Large intestine (tissue), 3 donors: ENCODE data around the gene NFYB. TPM values are rescaled to one million over a fixed set of nuclear protein-coding genes. Genes with fewer than 3 reads are reported as not detected.
"Not testable (repeated sequence)": the region's sequence is repeated elsewhere in the genome, so short reads cannot be mapped to it uniquely, and the experiment has no call there.

Experiments
- DNase-seq, 2 donors: peaks; one replicate each; pipeline versions ENCODE4 v3.0.0 to v3.0.0-alpha.2; 2013
- H3K27ac ChIP-seq: one replicate; pipeline ENCODE4 v1.5.1; 2013; ENCODE audit warnings: low read length
- H3K27me3 ChIP-seq: 2 replicates; pipeline ENCODE4 v1.6.1; 2013; ENCODE audit warnings: low read length; ENCODE audit not compliant: control insufficient read depth, insufficient read depth
- H3K36me3 ChIP-seq: 2 replicates; pipeline ENCODE4 v1.6.1; 2013; ENCODE audit warnings: low read length; ENCODE audit not compliant: control insufficient read depth, insufficient read depth
- H3K4me1 ChIP-seq: one replicate; pipeline ENCODE4 v1.6.1; 2013; ENCODE audit warnings: low read length; ENCODE audit not compliant: control insufficient read depth, insufficient read depth
- H3K4me3 ChIP-seq: one replicate; pipeline ENCODE4 v1.5.1; 2013; ENCODE audit warnings: low read length
- H3K9me3 ChIP-seq: one replicate; pipeline ENCODE4 v1.6.1; 2013; ENCODE audit warnings: mild to moderate bottlenecking, low read depth, low read length, moderate library complexity; ENCODE audit not compliant: control insufficient read depth
- WGBS: methylation state at CpG from one replicate; pipeline ENCODE4 v1.1.5; 2013; ENCODE audit warnings: low lambda C conversion rate; ENCODE audit not compliant: insufficient coverage; 5-methylcytosine and 5-hydroxymethylcytosine counted together
- polyA plus RNA-seq: library from polyadenylated mRNA; unstranded; fragments of 120-200 nt; gene quantifications from one replicate; pipeline ENCODE4 v1.2.1, GENCODE V29; 2013

The NFYB gene
- polyA plus RNA-seq, 1 donor: 38.7 TPM

GRCh38 chr12:104163631-104164030 is 25.6 kb upstream of the NFYB start:
- Histone ChIP-seq H3K36me3 (no peaks in the 10 kb centered on the region), H3K27me3 (no peaks in the 10 kb centered on the region), H3K9me3 (no peaks in the 10 kb centered on the region), H3K4me3 (no peak overlapping the region), H3K27ac (no peak overlapping the region), H3K4me1 (no peaks in the 10 kb centered on the region)
- 71% methylated on average over 1 of the region's 4 CpGs for WGBS
- DNase-seq: no peak

GRCh38 chr12:104163028-104163427 is 25.0 kb upstream of the NFYB start:
- no CpG with 5 or more reads among the region's 3 CpGs for WGBS
- H3K9me3 ChIP-seq, H3K4me3 ChIP-seq, DNase-seq, H3K4me1 ChIP-seq, H3K27me3 ChIP-seq, H3K36me3 ChIP-seq, H3K27ac ChIP-seq: not testable (repeated sequence)

- H3K4me1 ChIP-seq: no peaks in the 10 kb centered on the region
- no peak overlapping the region for H3K4me3 ChIP-seq
- no peaks in the 10 kb centered on the region for H3K36me3 ChIP-seq
- WGBS: no CpG with 5 or more reads among the region's 8 CpGs
- H3K27me3 ChIP-seq: no peaks in the 10 kb centered on the region
- DNase-seq: no peak
- H3K9me3 ChIP-seq: no peaks in the 10 kb centered on the region
- H3K27ac ChIP-seq: no peak overlapping the region
Observed at GRCh38 chr12:104155711-104156555, 17.9 kb upstream of the NFYB start.

- H3K27me3 ChIP-seq: no peaks in the 10 kb centered on the region
- H3K9me3 ChIP-seq: no peaks in the 10 kb centered on the region
- no peak overlapping the region for H3K4me3 ChIP-seq
- no CpG with 5 or more reads among the region's 2 CpGs for WGBS
- H3K27ac ChIP-seq: no peak overlapping the region
- no peak for DNase-seq
- no peaks in the 10 kb centered on the region for H3K36me3 ChIP-seq
- no peaks in the 10 kb centered on the region for H3K4me1 ChIP-seq
Observed at GRCh38 chr12:104154806-104155205, 16.8 kb upstream of the NFYB start.

- no peak overlapping the region for H3K4me3 ChIP-seq
- no peak for DNase-seq
- no peaks in the 10 kb centered on the region for H3K36me3 ChIP-seq
- no CpG with 5 or more reads among the region's 4 CpGs for WGBS
- no peaks in the 10 kb centered on the region for H3K4me1 ChIP-seq
- no peak overlapping the region for H3K27ac ChIP-seq
- no peaks in the 10 kb centered on the region for H3K9me3 ChIP-seq
- no peaks in the 10 kb centered on the region for H3K27me3 ChIP-seq
Observed at GRCh38 chr12:104154286-104154685, 16.3 kb upstream of the NFYB start.

- Histone ChIP-seq H3K27me3 (no peaks in the 10 kb centered on the region), H3K4me3 (no peak overlapping the region), H3K36me3 (no peaks in the 10 kb centered on the region), H3K27ac (no peak overlapping the region), H3K9me3 (no peaks in the 10 kb centered on the region), H3K4me1 (no peaks in the 10 kb centered on the region)
- DNase-seq: no peak
Observed at GRCh38 chr12:104152685-104153241, 14.8 kb upstream of the NFYB start.

- no peak overlapping the region for H3K27ac ChIP-seq
- DNase-seq: peak in 1 of 2 donors; percentile 9
- no peaks in the 10 kb centered on the region for H3K4me1 ChIP-seq
- H3K9me3 ChIP-seq: no peaks in the 10 kb centered on the region
- no CpG with 5 or more reads among the region's 8 CpGs for whole genome bisulfite sequencing
- H3K4me3 ChIP-seq: no peak overlapping the region
- no peaks in the 10 kb centered on the region for H3K27me3 ChIP-seq
- no peaks in the 10 kb centered on the region for H3K36me3 ChIP-seq
Observed at GRCh38 chr12:104150416-104150815, 12.4 kb upstream of the NFYB start.

- no CpG with 5 or more reads among the region's 11 CpGs for WGBS
Observed at GRCh38 chr12:104147346-104147745, 9.3 kb upstream of the NFYB start.

GRCh38 chr12:104143918-104144317 is 5.9 kb upstream of the NFYB start:
- Histone ChIP-seq H3K9me3 (no peaks in the 10 kb centered on the region), H3K4me1 (no peaks in the 10 kb centered on the region), H3K36me3 (no peaks in the 10 kb centered on the region), H3K4me3 (no peak overlapping the region), H3K27ac (no peak overlapping the region), H3K27me3 (peaks cover 3% of the 10 kb centered on the region)
- WGBS: no CpG with 5 or more reads among the region's 1 CpG
- DNase-seq: no peak

More at GRCh38 chr12:104147346-104147745, 9.3 kb upstream of the NFYB start:
- Histone ChIP-seq H3K36me3 (no peaks in the 10 kb centered on the region), H3K9me3 (no peaks in the 10 kb centered on the region), H3K27me3 (peaks cover 3% of the 10 kb centered on the region), H3K4me1 (no peaks in the 10 kb centered on the region), H3K27ac (no peak overlapping the region), H3K4me3 (no peak overlapping the region)
- DNase-seq: no peak

- Histone ChIP-seq H3K36me3 (no peaks in the 10 kb centered on the region), H3K9me3 (no peaks in the 10 kb centered on the region), H3K27ac (no peak overlapping the region), H3K4me3 (no peak overlapping the region), H3K27me3 (peaks cover 3% of the 10 kb centered on the region), H3K4me1 (peaks cover 7% of the 10 kb centered on the region)
- DNase-seq: no peak
Observed at GRCh38 chr12:104143002-104143401, 5.0 kb upstream of the NFYB start.

GRCh38 chr12:104142543-104142942 is 4.5 kb upstream of the NFYB start:
- DNase-seq: no peak
- H3K27me3 ChIP-seq: peaks cover 3% of the 10 kb centered on the region
- WGBS: 83% methylated on average over 2 of the region's 2 CpGs

More at GRCh38 chr12:104142543-104142942, 4.5 kb upstream of the NFYB start:
- no peaks in the 10 kb centered on the region for H3K9me3 ChIP-seq
- H3K4me1 ChIP-seq: peaks cover 7% of the 10 kb centered on the region
- H3K4me3 ChIP-seq: no peak overlapping the region
- no peak overlapping the region for H3K27ac ChIP-seq
- H3K36me3 ChIP-seq: no peaks in the 10 kb centered on the region
